ENCODE measurements around the gene CTNNA2. TPM values are rescaled to one million over a fixed set of nuclear protein-coding genes. Genes with fewer than 3 reads are reported as not detected.

Gene CTNNA2
- total and polyA plus RNA-seq, 9 of the 15 experiments (the other 6 are each of a cell fraction or from before 2014, with no cell fraction given): 0.03 to 0.40 (median 0.15) TPM

DNA sequence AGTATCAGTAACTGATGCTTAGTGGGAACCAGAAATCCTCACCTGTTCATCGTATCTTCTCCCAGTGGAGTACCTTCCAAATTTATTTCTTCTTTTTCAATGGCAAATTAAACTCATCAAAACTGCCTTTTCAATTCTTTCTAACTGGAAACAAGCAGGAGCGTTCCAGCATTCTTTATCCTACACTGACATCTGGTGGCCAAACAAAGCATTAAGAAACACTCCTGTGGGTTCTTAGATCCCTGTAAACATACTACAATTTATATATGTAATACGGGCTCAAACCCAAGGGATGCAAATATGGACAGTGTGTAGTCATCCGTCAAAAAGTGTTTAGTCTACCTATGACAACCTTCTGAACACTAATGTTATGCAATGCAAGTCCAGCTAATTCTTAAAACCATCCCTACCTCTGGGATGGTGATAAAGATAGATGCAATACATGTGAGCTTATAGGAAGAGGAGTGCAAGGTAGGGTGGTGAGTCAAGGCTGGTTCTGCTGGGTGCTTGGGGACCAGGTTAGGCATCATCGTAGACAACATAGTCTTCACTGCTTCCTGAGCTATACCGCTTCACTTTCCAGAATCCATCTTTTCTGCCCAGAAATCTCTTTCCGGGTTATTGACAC lies 375.0 kb downstream of the CTNNA2 start (continued):
- TF ChIP-seq, protein P1, sequence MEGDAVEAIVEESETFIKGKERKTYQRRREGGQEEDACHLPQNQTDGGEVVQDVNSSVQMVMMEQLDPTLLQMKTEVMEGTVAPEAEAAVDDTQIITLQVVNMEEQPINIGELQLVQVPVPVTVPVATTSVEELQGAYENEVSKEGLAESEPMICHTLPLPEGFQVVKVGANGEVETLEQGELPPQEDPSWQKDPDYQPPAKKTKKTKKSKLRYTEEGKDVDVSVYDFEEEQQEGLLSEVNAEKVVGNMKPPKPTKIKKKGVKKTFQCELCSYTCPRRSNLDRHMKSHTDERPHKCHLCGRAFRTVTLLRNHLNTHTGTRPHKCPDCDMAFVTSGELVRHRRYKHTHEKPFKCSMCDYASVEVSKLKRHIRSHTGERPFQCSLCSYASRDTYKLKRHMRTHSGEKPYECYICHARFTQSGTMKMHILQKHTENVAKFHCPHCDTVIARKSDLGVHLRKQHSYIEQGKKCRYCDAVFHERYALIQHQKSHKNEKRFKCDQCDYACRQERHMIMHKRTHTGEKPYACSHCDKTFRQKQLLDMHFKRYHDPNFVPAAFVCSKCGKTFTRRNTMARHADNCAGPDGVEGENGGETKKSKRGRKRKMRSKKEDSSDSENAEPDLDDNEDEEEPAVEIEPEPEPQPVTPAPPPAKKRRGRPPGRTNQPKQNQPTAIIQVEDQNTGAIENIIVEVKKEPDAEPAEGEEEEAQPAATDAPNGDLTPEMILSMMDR (IDR thresholded peaks at IDR 0.05 in 2 of 3, conservative IDR thresholded peaks at IDR 0.05 in 1 of 3; ENCODE audit: insufficient read depth in 2 of 3, low read depth in 1 of 3, low read length in 3 of 3): peak; percentile 38 to 79 (median 50); a peak in 5 of 6 replicates
- TF ChIP-seq ZNF75A (CRISPR knock-in tag; IDR thresholded peaks at IDR 0.05): no peak

GRCh38 chr2:79892123-79892522 lies 379.3 kb downstream of the CTNNA2 start:
- Histone ChIP-seq H3K79me2 (ENCODE audit: control insufficient read depth, insufficient read depth, low read length) (no peaks in the 10 kb centered on the region), H4K20me1 (replicated peaks; ENCODE audit: control insufficient read depth, insufficient read depth, low read length) (no peaks in the 10 kb centered on the region), H3K9me3 (replicated peaks; ENCODE audit: control insufficient read depth, insufficient read depth, low read depth, low read length) (no peaks in the 10 kb centered on the region), H3K9ac (ENCODE audit: insufficient read depth in 1 of 2, low read depth in 2 of 2, low read length in 2 of 2) (no peak overlapping the region), H3K27ac (ENCODE audit: extremely low read depth, low read depth, low read length) (no peak overlapping the region), H3K36me3 (ENCODE audit: control insufficient read depth, insufficient read depth, low read length) (no peaks in the 10 kb centered on the region), H3K4me3 (no peak overlapping the region), H3K9me1 (ENCODE audit: control insufficient read depth, insufficient read depth, low read length) (no peaks in the 10 kb centered on the region), H3K4me2 (ENCODE audit: insufficient read depth, low read length) (no peak overlapping the region), H3K4me1 (replicated peaks in 1 of 2; ENCODE audit: control insufficient read depth in 2 of 2, insufficient read depth in 2 of 2, low read length in 2 of 2) (no peaks in the 10 kb centered on the region), H3K27me3 (ENCODE audit: control insufficient read depth in 2 of 2, insufficient read depth in 2 of 2, low read length in 2 of 2) (no peaks in the 10 kb centered on the region), H2AFZ (ENCODE audit: low read depth, low read length) (no peak overlapping the region)
- no TSS peak for BruUV-seq (replicated peaks)
- ATAC-seq: no peak
- ChIA-PET POLR2A (no interaction called here), CTCF (ENCODE audit: low intra/inter-chr PET ratio) (no interaction called here)
- DNase-seq (ENCODE audit: extremely low read depth in 1 of 4, low spot score in 3 of 4): no peak
- TF ChIP-seq MBD1 (CRISPR knock-in tag; IDR thresholded peaks at IDR 0.05): no peak
- no peak for TF ChIP-seq FOXJ2 (tag; IDR thresholded peaks at IDR 0.05)
- no peak for TF ChIP-seq ZNF79 (CRISPR knock-in tag; IDR thresholded peaks at IDR 0.05; ENCODE audit: low read depth)
- TF ChIP-seq ATF4 (CRISPR knock-in tag; IDR thresholded peaks at IDR 0.05): no peak
- intact Hi-C loops (cut with micrococcal nuclease) (no loop called here), in situ Hi-C loops (cut with MboI) (no loop called here)
- no peak for FAIRE-seq
- WGBS (ENCODE audit: insufficient coverage, low coverage, missing lambda C conversion rate): 5% methylated on average over 2 of the region's 2 CpGs

Measured in K562 (cell line).